ENCODE data around the gene SLC22A12.

Gene SLC22A12

DNA sequence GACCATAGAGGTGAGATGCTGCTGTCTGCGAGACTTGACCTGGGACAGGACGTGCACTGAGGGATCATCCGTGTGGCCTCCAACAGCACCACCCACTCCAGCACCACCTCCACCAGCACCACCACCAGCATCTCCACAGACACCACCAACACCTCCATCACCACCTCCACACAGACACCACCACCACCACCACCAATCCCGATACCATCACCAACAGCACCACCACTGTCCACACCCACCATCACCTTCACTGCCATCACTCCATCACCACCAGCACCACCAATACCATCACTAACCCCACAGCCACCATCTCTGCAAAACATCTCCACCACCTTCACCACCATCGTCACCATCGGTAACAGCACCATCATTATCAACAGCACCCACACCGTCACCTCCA is 26.6 kb upstream of the SLC22A12 start:
- no peak for DNase-seq

DNA sequence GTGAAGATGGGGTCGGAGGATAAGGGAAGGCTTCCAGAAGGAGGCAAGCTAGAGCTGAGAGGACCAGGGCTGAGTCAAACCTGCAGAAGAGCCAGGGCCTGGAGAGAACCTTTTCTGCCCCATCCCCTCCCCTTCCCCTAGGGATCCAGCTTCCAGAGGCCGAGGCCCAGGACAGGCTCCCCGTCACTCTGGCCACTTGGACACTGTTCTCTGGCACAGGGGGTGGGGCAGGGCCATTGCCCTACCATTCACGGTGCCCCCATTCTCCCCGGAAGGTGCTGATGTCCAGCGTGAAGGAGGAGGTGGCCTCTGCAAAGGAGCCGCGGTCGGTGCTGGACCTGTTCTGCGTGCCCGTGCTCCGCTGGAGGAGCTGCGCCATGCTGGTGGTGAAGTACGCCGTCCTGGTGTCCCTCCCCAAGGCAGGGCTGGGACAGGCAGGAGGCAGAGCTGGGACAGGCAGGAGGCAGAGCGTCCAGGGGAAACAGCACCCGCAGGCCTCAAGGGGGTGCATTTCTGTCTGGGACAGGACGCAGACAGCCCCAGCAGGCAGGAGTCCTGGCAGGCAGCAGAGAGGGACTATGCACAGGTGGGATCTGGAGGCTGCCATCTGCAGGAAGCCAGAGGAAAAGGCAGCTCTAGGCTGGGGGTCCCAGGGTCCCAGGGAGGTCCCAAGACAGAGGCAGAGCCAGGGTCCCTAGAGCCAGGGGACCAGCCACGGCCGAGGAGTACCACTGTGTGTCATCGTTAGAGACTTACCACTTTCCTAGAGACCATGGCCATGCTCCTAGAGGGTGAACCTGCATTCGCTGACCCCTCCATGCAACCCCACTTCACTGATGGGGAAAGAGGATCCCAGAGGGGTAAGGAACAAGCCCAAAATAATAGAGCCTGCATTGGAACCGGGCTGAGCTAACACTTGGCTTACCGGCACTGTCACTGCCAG is 25.8 kb upstream of the SLC22A12 start:
- no peak for DNase-seq

DNA sequence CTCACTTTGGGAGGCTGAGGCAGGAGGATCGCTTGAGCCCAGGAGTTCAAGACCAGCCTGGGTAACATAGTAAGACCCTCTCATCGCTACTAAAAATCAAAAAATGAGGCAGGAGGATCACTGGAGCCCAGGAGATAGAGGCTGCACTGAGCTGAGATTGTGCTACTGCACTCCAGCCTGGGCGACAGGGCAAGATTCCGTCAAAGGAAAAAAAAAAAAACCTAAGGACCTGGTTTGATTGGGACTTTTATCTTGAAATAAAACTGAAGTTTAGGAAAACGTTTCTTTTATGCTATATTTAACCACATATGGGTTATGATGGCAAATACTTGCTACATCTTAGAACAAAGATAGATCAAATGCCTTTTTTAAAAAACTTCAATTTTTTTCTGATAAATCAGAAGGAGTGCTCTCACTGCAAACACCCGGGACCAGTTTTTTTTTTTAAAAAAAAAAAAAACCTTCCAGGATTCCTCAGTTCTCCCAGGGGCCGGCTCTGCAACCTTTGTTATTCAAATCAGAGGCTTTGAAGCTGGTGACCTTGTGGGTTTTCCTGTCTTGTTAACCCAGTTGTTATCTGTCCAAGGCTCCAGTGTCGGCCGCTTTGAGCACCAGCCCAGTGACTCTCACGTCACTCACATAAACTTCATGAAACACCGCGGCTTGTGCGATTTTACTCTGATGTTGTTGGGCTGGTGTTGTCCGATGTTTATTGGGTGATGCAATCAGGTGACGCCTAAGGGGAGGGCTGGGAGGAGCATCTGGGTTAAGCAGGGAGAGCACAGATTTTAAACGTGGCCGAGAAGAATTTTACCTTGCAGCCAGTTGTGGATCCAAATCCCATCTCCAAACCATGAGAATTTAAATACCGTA is 24.7 kb upstream of the SLC22A12 start:
- DNase-seq = peak; percentile 10 to 27

DNA sequence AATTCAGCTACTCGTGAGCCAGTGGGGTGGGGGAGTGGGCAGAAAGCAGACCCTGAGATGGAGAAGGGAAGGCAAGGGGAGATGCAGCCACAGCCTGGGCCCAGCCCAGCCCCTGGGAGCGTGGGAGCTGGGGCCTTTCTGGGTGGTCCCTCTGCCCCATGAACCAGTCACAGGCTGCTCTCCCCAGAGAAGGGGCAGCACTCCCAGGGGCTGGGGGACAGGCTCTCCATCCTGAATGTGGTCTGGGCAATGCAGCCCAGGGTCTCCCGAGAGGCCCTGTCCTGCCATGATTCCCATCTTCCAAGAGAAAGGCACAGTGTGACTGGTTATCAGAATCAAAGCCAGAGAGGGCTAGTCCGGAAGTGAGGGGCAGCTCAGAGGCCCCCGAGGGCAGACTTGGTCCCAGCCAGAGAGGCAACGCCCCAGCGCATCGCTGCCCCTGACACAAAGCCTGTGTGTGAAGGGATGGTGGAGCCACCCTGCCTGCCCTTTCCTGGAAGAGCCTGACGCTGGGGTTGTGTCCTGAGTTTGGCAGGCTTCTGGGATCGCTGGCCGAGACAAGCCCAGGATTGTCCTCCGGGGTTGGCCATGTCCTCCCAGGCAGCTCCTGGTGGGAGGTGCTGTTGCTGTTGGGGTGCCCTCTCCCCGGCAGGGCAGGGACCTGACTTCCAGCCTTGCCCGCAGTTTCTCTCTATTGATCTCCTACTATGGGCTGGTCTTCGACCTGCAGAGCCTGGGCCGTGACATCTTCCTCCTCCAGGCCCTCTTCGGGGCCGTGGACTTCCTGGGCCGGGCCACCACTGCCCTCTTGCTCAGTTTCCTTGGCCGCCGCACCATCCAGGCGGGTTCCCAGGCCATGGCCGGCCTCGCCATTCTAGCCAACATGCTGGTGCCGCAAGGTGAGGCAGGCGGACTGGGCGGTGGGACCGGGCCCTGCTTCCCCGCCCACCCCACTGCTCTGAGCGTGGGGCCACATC is 23.8 kb upstream of the SLC22A12 start:
- no peak for DNase-seq

DNA sequence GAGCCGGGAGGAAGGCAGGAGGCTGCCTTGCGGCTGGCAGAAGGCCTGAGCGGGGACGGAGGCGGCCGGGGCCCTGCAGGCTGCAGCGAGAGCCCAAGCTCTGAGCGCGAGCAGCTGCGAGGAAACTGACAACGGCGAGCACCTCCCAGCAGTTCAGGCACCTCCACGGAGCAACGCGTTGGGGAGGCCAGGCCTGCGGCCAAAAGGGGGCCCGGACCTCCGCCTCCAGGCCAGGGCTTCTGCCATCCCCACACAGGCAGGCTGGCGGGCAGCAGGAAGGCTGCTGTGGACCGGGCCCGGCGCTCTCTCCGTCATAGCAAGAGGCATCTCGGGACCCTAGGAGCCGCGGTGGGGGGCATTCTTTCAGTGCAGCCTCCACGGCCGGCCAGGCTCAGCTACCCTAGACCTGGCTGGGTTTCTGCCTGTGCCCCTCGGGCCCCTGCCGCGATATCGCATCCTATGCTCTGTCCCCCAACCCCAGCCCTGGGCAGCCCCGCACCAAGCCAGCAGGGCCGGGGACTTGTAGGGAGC is 22.9 kb upstream of the SLC22A12 start:
- DNase-seq = no peak

DNA sequence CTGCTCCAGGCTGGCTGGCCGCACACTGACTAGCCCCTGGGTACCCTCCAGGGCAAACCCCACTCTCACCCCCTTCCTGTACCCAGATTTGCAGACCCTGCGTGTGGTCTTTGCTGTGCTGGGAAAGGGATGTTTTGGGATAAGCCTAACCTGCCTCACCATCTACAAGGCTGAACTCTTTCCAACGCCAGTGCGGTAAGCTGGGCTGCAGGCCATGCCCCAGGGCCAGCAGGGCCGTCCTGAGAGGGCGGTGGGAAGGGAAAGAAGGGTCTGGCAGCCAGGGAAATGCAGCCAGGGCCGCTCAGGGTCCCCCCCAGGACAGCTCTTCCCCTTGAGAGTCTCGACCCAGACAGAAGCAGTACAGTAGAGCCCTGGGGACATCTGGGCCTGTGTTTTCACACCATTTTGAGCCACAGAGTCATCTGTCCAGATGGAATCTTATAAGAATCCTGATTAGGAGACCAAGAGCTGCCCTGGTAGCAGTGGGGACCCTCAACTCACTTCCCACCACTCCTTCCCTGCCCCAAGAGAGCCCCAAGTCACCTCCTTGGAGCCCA is 22.4 kb upstream of the SLC22A12 start:
- DNase-seq = no peak

DNA sequence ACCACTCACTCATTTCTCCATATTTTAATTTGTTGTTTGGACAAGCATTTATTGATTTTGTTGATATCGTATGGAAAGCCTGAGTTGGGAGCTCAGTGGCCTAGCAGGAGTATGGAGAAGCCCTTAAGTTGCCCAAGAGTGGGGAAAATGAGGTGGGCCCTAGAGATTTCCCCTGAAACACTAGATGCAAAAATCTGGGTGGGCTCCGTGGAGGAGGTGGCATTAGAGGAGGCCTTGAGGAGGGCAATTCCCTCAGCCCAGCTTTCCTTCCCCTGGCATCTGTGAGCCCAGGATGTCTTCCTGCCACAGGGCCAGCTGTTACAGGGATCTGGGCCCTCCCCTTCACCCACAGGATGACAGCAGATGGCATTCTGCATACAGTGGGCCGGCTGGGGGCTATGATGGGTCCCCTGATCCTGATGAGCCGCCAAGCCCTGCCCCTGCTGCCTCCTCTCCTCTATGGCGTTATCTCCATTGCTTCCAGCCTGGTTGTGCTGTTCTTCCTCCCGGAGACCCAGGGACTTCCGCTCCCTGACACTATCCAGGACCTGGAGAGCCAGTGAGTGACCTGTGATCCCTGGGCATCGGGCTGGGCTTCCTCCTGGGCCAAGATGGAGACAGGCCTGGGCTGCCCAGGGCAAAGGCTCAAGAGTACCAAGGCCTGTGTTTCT is 21.6 kb upstream of the SLC22A12 start:
- DNase-seq = no peak

DNA sequence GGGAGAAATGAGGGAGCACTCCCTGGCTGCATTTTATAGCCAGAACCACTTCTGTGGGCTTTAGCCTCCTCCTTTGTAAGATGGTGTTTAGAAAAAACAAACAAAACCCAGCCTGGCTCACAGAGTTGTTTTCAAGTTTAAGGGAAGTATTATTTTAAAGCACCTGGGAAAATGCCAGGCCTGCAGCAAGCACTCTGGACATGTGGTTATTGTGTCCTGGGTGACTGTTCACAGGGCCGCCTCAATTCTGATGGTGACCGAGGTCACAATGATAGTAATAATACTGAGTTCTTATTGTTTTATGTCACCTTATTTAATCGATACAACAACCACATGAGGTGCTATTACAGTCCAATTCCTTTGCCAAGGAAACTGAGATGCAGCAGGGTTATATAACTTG is 20.7 kb upstream of the SLC22A12 start:
- DNase-seq = no peak

DNA sequence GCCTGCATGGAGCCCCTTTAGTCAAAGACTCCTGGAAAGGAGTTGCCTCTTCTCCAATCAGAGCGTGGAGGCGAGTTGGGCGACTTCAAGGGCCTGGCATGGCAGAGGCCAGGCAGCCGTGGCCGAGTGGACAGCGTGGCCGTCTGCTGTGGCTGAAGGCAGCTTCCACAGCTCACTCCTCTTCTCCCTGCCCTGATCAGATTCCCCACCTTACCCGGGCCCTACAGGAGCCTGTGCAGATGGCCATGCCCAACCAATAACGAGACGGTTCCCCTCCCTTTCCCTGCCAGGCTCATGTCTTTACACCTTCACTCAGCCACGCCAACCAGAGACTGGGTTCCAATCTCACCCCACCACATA is 20.0 kb upstream of the SLC22A12 start:
- DNase-seq = no peak

DNA sequence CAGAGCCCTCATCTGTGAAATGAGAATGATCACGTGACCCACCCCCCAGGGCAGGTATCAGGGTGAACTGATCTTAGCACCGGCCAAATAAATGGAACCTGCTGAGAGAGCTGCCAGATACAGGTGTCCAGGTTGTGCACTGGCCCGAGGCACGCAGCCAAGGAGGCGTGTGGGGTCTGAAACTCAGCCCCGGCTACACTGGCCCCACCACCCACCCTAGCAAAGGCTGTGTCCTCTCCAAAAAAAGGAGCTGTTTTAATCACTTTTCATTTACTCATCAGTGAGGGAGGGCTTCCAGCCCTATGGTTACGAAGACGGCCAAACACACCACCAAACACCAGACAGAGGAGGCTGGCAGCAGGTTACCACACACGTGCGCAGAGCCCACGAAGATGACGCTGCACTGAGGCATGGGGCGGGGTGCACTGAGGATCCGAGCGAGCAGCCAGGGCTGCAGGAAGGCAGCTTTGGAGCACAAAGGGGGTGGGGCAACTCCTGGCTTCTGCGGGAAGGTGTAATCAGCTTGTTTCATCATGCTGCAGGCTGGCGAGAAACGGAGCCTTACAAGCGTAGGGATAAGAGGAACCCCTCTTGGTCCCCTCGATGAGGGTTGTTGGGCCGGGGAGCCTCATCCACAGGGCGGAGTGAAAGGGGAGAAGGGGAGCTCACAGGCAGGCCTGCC is 19.5 kb upstream of the SLC22A12 start:
- DNase-seq = no peak

DNA sequence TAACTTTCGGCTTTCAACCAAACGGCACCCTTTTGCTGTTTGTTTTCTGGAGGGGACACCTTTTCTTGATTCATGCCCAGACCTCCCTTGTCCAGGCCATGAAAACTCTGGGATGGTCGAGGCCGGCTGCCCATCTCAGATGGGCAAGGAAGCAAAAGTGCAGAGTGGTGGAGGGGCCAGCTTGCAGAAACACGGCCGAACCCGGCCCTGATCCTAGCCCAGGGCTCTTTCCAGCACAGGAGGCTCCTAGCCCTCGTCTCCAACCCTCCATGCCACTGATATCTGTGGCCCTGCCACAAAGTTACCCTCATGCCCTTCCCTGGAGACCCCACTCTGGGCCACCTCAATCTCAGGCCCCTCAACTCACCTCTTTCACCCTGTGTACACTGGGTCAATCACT is 18.9 kb upstream of the SLC22A12 start:
- no peak for DNase-seq

DNA sequence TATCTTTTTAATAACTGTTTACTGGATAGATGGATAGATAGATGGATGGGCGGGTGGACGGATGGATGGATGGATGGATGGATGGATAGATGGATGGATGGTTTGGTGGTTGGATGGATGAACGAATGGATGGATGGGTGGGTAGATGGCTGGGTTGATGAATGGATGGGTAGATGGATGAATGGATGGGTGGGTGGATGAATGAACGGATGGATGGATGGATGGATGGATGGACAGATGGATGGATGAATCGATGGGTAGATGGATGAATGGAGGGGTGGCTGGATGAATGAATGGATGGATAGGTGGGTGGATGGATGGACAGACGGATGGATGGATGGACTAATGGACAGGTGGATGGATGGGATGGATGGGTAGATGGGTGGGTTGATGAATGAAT is 13.8 kb upstream of the SLC22A12 start:
- no peak for DNase-seq

DNA sequence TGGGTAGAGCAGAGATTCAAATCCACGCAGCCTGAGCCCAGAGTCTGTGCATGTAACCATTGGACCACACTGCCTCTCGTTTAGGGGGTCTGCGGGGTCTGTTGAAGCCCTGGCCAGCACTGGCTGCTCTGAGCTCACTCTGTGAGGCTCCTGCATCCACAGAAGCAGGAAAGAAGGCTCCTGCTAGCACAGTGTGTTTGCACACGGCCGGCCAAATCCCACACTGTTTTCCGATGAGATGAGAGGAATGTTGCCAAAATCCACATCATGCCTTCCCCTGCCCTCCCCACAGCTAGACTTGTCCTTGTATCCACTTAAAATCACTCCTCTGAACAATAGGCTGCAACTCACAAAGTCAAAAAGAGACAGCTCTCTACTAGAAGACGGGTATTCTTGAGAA is 10.6 kb upstream of the SLC22A12 start:
- no peak for DNase-seq

DNA sequence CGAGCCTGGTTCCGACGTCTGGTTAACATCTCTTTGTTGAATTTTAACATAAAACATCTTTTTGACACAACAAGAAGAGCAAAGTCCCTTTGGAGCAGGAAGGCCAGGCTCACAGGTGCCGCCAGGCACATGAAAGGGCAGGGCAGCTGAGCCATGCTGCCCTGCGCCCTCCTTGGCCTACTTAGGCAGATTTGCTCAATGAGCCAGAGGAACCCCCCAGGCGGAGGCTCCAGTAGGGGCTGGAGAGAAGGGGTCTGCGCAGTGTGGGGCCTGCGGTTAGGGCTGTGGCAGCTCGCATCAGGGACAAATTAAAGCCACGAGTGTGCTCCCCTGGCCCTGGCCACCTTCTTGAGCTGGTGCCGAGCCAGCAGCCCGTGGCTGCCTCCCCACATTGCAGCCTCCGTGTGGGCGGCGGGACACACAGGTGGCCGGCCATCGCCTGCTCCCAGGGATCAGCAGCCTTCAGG is 9.9 kb upstream of the SLC22A12 start:
- no peak for DNase-seq

DNA sequence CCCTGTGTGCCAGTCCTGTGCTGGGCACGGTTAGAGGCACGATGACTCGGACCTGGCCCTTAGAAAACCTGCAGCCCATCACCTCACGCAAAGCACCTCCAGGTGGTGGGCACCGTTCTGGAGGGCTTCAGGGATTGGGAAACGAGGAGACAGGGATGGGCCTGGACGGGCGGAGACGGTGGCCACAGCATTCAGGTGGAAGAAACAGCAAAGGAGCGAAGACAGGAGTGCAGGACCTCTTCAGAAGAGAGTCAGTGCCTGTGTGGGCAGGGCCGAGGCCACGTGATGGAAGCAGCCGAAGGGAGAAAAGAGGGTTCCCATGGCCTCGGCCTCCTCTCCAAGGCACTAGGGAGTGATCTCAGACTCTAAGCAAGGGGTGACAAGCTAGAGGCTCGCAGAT is 8.1 kb upstream of the SLC22A12 start:
- no peak for DNase-seq

DNA sequence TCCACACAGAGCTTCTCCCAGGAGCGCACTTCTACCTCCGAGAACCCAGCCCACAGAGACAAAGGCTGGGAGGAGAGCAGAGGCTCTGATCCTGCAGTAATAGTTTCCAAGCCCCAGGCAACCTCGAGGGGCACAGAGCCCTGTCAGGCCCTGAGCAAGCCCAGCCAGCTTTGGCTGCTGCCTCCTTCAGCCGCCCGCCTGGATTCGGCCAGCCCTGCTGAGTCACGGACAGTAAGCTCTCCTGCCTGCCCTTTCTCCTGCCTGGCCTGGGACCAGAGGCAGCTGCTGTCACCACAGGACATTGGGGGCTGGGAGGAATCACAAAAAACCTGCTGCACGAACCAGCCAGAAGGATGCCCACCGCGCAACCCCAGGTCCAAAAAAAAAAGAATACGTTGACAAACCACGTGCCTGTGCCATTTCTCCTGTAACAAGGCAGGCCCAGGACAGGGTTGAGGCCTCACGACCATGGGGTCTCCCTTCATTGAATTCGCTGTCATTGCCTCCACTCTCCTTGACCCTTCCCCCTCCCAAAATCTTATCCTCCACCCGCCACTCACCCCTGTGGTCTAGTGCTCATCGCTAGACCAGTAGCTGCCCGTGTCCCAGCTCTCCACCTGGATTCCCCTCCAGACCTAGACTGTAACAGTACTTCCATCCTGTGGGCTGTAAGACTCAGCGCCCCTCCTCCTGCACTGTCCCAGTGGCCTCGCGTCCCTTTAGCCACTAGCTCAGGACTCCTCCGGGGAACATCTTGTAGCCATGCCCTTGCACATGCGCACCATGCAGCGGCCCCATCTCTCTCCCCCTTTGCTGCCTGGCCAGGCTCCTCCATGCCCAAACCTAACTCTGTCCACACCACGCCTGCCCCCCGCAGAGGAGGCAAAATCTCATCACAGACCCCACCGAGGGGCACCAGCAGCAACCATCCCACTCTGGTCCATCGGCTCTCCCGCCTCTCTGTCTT is 7.4 kb upstream of the SLC22A12 start:
- DNase-seq = no peak

DNA sequence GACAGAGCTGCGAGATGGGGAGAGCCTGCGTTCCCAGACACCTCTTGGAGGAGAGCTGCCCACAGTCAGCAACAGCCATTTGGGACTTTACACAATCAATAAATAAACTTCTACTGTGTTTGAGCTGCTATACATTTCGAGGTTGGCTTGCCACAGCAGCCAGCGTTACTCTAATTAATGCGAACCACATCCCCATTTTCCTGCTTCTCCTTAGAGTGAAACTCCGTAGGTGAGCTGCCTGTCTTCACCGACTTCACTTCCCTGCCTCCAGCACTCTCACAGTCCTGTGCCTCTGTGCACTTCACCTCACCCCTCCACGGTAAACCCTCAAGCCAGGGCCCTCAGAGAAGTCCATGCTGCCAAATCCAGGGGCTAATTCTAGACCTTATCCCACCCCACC is 5.9 kb upstream of the SLC22A12 start:
- no peak for DNase-seq

DNA sequence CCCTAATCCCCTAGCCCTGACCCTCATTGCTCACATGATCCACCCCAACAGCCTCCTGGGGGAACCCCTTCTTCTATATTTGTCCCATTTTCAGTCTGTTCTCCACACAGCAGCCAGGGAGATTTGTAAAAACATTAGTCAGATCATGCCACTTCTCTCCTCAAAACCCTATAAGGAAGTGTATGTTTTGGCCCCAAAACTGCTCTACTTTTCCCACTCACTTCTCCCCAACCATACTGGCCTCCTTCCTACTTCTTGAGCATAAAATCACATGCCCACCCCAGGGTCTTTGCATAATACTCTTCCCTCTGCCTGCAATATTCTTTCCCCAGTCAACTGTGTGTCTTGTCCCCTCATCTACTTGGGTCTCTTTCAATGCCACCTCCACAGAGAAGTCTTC is 4.7 kb upstream of the SLC22A12 start:
- DNase-seq = no peak

DNA sequence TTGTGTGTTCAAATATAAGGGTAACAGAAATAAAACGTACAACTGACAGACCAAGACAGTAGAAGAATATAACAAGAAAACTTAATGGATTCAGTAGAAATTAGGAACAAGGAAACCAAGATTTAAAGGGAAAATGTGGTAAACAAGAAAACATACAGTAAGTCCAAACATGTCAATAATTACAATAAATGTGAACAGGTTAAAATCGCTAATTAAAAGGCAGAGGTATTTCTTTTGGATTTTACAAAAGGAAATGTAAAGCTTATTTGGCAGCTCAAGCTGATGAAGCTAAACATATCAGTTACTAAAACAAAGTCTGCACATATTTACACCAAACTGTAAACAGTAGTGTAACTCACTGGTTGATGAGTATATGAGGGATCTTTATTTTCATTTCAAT is 2.3 kb upstream of the SLC22A12 start:
- DNase-seq = no peak
